ENCODE results near the gene PTCRA.
"Not testable (repeated sequence)": the region's sequence is repeated elsewhere in the genome, so short reads cannot be mapped to it uniquely, and the experiment has no call there.

The PTCRA gene

DNA sequence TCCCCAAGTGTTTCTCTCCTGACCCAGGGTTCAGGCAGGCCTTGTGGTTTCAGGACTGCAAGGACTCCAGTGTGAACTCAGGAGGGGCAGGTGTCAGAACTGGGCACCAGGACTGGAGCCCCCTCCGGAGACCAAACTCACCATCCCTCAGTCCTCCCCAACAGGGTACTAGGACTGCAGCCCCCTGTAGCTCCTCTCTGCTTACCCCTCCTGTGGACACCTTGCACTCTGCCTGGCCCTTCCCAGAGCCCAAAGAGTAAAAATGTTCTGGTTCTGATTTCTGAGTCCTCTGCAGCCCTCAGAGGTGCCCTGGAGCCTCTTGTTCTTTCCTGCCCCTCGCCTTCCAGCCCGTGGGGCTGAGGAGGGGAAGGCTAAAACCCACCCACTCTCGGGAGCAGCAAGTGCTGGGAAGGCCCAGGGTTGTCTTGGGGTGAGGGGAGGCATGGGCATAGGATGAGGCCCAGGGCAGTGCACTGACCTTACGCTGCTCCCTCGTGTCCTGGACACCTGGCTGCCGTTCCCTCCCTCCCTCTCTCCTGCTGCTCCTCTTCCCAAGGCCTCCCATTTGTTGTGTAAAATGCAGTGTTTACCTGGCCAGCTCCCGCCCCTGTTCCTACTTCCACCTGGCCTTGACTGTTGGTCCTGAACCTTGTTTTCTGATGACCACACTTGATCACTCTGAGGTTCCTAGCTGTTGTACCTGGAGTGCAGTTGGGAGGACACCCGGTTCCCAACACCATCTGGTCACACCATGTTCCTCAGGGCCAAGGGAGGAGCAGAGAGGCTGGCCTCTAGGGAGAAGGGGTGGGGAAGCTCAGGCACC lies 23.3 kb downstream of the PTCRA start:
- in situ Hi-C loops (cut with MboI; ENCODE audit: low sequenced_read_pairs) = no loop called here

GRCh38 chr6:42939810-42940167 lies 23.9 kb downstream of the PTCRA start:
- in situ Hi-C loops (cut with MboI; ENCODE audit: low sequenced_read_pairs) = no loop called here

DNA sequence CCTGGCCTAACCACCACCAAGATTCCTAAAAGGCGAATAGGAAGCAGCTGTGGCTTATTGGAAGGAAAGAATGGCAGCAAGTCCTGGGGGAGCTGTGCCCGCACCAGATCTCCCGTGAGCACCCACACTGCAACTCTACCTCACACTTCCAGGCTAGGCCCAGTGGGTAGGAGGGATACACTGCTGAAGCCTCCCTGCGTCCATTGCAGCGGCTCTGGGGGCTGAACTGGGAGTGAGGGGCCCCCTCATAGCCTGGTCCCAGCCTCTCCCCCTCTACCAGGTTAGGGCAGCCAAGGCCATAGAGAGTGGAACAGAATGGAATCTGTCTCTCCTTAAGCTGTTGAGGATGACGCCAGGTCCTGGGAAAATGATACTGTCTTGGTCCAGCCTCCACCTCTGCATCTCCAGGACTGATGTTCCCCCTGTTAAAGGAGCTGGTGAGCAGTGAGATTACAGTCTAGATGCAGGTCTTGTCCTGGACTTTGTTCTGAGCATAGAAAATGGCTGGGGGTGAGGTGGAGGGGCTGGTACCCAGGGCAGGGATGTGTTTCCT lies 24.7 kb downstream of the PTCRA start:
- in situ Hi-C loops (cut with MboI; ENCODE audit: low sequenced_read_pairs) = no loop called here

- in situ Hi-C loops (cut with MboI; ENCODE audit: low sequenced_read_pairs) = not testable (repeated sequence)
Observed at GRCh38 chr6:42941356-42941755, 25.5 kb downstream of the PTCRA start.

GRCh38 chr6:42942444-42942843 lies 26.6 kb downstream of the PTCRA start:
- in situ Hi-C loops (cut with MboI; ENCODE audit: low sequenced_read_pairs) = no loop called here

DNA sequence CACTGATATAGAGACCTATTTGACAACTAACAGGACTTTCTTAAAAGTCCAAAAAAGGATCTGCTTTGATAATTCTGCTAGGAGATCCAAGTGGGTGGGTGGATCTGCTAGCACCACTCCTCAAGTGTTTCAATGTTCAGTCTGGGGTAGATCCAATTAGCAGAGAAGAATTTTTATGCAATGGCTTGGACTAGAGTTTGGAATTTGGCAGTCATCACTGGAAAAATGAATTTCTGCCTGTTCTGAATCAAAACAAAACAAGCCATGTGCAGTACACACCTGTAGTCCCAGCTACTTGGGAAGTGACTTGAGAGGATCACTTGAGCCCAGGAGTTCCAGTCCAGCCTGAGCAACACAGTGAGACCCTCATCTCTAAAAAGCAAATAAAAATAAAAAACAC lies 32.1 kb downstream of the PTCRA start:
- in situ Hi-C loops (cut with MboI; ENCODE audit: low sequenced_read_pairs) = no loop called here

DNA sequence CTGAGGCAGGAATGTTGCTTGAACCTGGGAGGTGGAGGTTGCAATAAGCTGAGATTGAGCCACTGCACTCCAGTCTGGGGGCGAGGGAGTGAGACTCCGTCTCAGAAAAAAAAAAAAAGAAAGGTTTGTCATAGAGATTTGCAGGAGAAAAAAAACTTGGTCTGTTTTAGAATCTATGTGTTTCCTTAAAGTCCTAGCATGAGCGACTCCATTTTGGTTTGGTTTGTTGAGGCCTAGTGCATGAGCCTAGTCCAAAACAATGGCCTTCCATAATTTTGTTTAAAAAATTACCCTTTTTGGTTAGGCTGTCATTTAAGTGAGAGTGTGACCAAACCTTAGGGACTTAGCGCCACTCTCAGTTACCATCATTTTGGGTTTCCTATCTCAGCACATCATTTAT lies 36.5 kb downstream of the PTCRA start:
- in situ Hi-C loops (cut with MboI; ENCODE audit: low sequenced_read_pairs) = no loop called here

GRCh38 chr6:42954405-42954804 lies 38.6 kb downstream of the PTCRA start:
- in situ Hi-C loops (cut with MboI; ENCODE audit: low sequenced_read_pairs) = not testable (repeated sequence)

DNA sequence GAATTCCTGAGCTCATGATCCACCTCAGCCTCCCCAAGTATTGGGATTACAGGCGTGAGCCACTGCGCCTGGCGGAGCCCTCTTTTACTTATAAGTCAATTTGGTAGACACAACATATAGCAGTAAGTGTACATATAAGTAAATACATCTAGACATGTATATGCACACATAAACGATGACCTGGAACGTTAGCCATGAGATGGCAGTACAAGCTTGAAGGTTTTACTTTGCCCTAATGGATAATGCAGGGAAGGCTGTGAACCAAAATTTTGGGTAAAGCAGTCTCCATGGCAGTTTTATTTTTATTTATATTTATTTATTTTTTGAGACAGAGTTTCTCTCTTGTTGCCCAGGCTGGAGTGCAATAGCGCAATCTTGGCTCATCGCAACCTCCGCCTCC lies 42.3 kb downstream of the PTCRA start:
- in situ Hi-C loops (cut with MboI; ENCODE audit: low sequenced_read_pairs) = no loop called here

DNA sequence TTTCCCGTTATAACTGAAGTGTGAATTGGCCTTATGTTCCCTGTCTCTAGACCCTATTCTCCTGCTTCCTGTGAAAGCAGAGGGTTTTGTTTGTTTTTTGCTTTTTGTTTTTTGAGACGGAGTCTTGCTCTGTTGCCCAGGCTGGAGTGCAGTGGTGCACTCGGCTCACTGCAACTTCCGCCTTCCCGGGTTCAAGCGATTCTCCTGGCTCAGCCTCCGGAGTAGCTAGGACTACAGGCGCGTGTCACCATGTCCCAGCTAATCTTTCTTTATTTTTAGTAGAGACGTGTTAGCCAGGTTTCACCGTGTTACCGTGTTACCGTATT lies 44.0 kb downstream of the PTCRA start:
- in situ Hi-C loops (cut with MboI; ENCODE audit: low sequenced_read_pairs) = no loop called here

- in situ Hi-C loops (cut with MboI; ENCODE audit: low sequenced_read_pairs) = no loop called here
Observed at GRCh38 chr6:42960243-42961019, 44.6 kb downstream of the PTCRA start, which contains the start of gene GNMT. Gene GNMT, plus strand, starts transcription at chr6:42960754. Its CDS starts 14 bp downstream, at chr6:42960768.

- in situ Hi-C loops (cut with MboI; ENCODE audit: low sequenced_read_pairs) = no loop called here
Observed at GRCh38 chr6:42961020-42961470, 45.2 kb downstream of the PTCRA start.

- in situ Hi-C loops (cut with MboI; ENCODE audit: low sequenced_read_pairs) = no loop called here
Observed at GRCh38 chr6:42962096-42962495, 46.2 kb downstream of the PTCRA start.

GRCh38 chr6:42962502-42963178 lies 46.8 kb downstream of the PTCRA start:
- in situ Hi-C loops (cut with MboI; ENCODE audit: low sequenced_read_pairs) = no loop called here

- in situ Hi-C loops (cut with MboI; ENCODE audit: low sequenced_read_pairs) = no loop called here
Observed at GRCh38 chr6:42963179-42963854, 47.5 kb downstream of the PTCRA start.

GRCh38 chr6:42963855-42964605 lies 48.2 kb downstream of the PTCRA start:
- in situ Hi-C loops (cut with MboI; ENCODE audit: low sequenced_read_pairs) = no loop called here

DNA sequence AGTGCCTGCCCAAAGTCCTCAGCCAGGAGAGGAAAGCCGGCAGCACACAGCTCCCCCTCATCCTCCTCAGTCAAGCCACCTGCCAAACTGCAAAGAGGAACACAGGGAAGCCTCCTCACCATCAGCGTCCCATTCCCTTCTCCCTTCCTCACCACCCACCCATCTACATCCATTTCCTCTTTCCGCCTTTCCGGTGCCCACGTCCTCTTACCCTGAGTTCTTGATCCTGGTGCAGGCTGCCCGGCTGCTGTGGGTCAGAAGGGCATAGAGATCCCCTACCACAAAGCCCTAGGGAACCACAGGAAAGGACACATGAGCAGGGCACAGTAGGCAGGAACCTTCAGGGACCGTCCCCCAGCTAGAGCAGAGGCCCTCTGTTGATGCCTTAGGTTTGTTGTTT lies 50.7 kb downstream of the PTCRA start:
- in situ Hi-C loops (cut with MboI; ENCODE audit: low sequenced_read_pairs) = no loop called here

DNA sequence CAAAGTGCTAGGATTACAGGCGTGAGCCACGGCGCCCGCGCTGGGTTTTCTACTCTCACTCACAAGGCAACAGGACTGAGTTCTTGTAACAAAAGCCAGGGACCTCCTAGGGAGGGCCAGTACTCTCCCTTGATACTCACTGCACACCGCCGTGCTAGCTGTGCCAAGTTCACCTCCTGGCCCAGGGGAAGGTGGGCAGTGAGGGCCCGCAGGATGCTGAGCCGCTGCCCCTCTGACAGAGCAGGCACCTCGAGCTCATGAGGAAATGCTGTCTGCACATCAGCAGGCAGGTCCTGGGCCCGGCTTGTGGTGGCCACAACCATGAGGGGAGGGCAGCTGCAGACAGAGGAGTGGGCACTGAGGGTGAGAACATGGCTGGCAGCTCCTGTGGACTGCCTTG lies 51.4 kb downstream of the PTCRA start:
- in situ Hi-C loops (cut with MboI; ENCODE audit: low sequenced_read_pairs) = no loop called here

DNA sequence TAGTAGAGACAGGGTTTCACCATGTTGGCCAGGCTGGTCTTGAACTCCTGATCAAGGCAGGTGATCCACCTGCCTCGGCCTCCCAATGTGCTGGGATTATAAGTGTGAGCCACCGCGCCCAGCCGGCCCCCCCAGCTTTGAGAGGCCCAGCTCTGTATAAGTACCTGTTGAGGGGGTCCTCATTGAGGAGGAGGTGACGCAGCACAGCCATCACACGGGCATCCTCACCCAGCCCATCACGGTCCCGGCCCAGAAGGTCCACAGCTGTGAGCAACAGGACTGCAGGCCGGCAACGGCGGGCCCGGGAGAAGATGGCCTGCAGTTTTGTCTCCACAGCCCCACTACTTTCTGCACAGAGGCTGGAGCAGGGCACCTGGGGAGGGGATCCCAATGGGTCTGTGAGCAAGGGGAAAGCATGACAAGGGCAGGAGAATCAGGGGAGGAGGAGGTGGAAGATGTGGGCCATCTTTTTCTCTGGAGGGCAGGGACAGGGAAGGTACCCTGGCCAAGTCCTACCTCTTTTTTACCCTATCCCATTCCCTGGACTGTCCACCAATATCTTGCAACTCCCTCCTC lies 52.4 kb downstream of the PTCRA start:
- in situ Hi-C loops (cut with MboI; ENCODE audit: low sequenced_read_pairs) = no loop called here

DNA sequence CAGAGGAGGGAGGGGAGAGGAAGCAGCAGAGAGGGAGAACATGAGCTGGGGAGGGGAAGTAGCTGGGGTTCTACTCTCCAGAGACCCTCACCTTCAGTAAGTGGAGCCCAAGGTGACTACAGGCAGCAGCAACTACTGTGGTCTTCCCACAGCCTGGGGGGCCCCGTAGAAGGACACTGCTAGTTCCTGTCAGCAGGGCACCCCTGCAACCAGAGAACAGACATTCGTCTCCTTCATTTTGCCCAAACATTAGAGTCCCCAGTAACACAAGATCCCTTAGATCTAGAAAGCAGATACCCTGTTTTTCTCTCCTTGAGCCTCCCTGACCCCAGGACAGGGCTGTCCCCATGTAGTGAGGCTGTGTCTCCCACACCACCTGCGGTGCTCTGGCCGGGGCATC lies 52.9 kb downstream of the PTCRA start:
- in situ Hi-C loops (cut with MboI; ENCODE audit: low sequenced_read_pairs) = no loop called here
